Stimulated activated CD8-positive, alpha-beta memory T cell treated with anti-CD3 and anti-CD28 coated beads, Interleukin-4, amount 100 ng/mL, for 48 hours (primary cell): Measurements from ENCODE around the gene ACTC1.

Experiments
- DNase-seq: peaks from one replicate; pipeline ENCODE4 v3.0.0-alpha.2; 2020

Gene ACTC1

GRCh38 chr15:34755419-34755773 lies 40.0 kb downstream of the ACTC1 start:
- DNase-seq, result no peak

GRCh38 chr15:34754674-34755418 lies 40.5 kb downstream of the ACTC1 start, which contains the start of gene GJD2:
TSS of gene GJD2 (minus strand) at chr15:34754998. CDS start at chr15:34754488, 510 bp downstream.
- no peak for DNase-seq

- no peak for DNase-seq
These were observed 41.2 kb downstream of the ACTC1 start for GRCh38 chr15:34754171-34754601.

GRCh38 chr15:34753236-34753894 lies 42.0 kb downstream of the ACTC1 start:
- no peak for DNase-seq

- DNase-seq, result no peak
These were observed 45.7 kb downstream of the ACTC1 start for GRCh38 chr15:34749691-34750090.
